Type B pancreatic cell (in vitro differentiated cells): Measurements from ENCODE around the gene RCC2. TPM values are rescaled to one million over a fixed set of nuclear protein-coding genes. Genes with fewer than 3 reads are reported as not detected.

ENCODE experiments used
- DNase-seq: peaks from one replicate; pipeline ENCODE4 v3.0.0; 2021; ENCODE audit warnings: mixed read lengths; ENCODE audit not compliant: unreplicated experiment; ENCODE audit errors: extremely low spot score
- H3K27ac Mint-ChIP-seq: 2 replicates; pipeline ENCODE4 v1.8.0; 2021; ENCODE audit warnings: mild to moderate bottlenecking, mixed read lengths
- H3K27me3 Mint-ChIP-seq: 2 replicates; pipeline ENCODE4 v1.8.0; 2021; ENCODE audit warnings: mixed read lengths
- H3K36me3 Mint-ChIP-seq: 2 replicates; pipeline ENCODE4 v1.8.0; 2021; ENCODE audit warnings: mixed read lengths
- H3K4me1 Mint-ChIP-seq: one replicate; pipeline ENCODE4 v1.8.0; 2021; ENCODE audit warnings: mixed read lengths; ENCODE audit not compliant: unreplicated experiment
- H3K4me3 Mint-ChIP-seq: 2 replicates; pipeline ENCODE4 v1.8.0; 2021; ENCODE audit warnings: mild to moderate bottlenecking, mixed read lengths
- H3K9me3 Mint-ChIP-seq: 2 replicates; pipeline ENCODE4 v1.8.0; 2021; ENCODE audit warnings: mixed read lengths
- CTCF ChIP-seq: fragments of 200-600 bp; sonication (generic); conservative IDR thresholded peaks from 2 replicates; pipeline ENCODE4 v1.5.0; 2021; ENCODE audit warnings: antibody characterized with exemption, mild to moderate bottlenecking
- total RNA-seq: library from RNA; stranded (reverse); gene quantifications from 2 replicates; pipeline ENCODE4 v1.2.1, GENCODE V29; 2021; ENCODE audit warnings: low replicate concordance

RCC2 gene
- total RNA-seq, 1 donor from 2014 or later, result 183 TPM

DNA sequence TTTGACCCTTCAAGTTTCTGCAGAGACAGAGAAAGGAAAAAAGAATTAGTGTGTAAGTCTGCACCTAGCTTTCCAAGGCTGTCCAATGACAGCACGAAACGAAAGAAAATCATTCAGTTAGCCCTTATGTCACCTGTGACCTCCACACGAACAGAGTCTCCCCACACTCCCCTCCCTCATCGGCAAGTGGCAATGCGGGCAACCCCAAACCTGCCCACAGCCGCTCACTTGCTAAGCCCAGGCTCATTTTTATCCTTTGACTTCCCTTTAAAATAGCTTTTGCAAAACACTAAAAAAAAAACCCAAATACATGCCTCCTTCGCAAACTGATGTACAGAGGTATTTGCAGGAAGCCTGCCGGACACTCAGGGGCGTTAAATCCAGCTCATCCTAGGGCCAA lies 10.3 kb downstream of the RCC2 start:
- Mint-ChIP-seq H3K4me3 (no peak overlapping the region), H3K4me1 (peaks cover 11% of the 10 kb centered on the region), H3K27ac (peak overlapping the region; percentile 33), H3K27me3 (no peaks in the 10 kb centered on the region), H3K9me3 (no peaks in the 10 kb centered on the region), H3K36me3 (peaks cover 32% of the 10 kb centered on the region)
- no peak for TF ChIP-seq CTCF
- no peak for DNase-seq

GRCh38 chr1:17427696-17428660 lies 11.5 kb downstream of the RCC2 start:
- Mint-ChIP-seq H3K4me3 (no peak overlapping the region), H3K27ac (no peak overlapping the region), H3K27me3 (no peaks in the 10 kb centered on the region), H3K4me1 (peaks cover 23% of the 10 kb centered on the region), H3K9me3 (no peaks in the 10 kb centered on the region), H3K36me3 (peaks cover 32% of the 10 kb centered on the region)
- no peak for DNase-seq
- no peak for TF ChIP-seq CTCF

GRCh38 chr1:17425806-17426600 lies 13.5 kb downstream of the RCC2 start:
- Mint-ChIP-seq H3K36me3 (peaks cover 32% of the 10 kb centered on the region), H3K9me3 (no peaks in the 10 kb centered on the region), H3K27me3 (no peaks in the 10 kb centered on the region), H3K27ac (no peak overlapping the region), H3K4me3 (no peak overlapping the region), H3K4me1 (peaks cover 24% of the 10 kb centered on the region)
- no peak for DNase-seq
- TF ChIP-seq CTCF, result no peak

DNA sequence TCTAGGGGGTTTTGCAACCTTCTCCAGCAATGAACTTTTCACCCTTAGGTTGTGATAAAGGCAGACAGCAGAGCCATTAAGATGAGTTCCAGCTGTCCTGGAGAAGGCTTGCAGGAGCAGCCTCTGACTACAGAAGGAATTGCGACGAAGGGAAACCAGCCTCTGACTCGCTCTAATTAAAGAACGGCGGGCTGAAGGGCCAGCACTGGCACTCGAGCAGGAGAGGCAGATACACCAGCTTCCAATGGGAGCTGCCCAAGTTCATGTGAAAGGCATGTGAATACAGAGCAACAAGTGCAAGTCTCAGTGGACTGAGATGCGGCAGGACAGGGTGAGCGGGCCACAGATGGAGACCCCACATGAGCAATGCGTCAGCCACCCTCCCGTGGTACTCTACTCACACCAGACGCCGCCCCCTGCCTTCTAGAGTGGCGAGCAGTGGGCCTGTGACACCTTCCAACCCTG lies 15.7 kb downstream of the RCC2 start:
- Mint-ChIP-seq H3K27me3 (no peaks in the 10 kb centered on the region), H3K9me3 (no peaks in the 10 kb centered on the region), H3K4me3 (no peak overlapping the region), H3K36me3 (peaks cover 32% of the 10 kb centered on the region), H3K4me1 (peaks cover 37% of the 10 kb centered on the region), H3K27ac (peak overlapping the region; percentile 15)
- DNase-seq, result no peak
- TF ChIP-seq CTCF, result no peak

DNA sequence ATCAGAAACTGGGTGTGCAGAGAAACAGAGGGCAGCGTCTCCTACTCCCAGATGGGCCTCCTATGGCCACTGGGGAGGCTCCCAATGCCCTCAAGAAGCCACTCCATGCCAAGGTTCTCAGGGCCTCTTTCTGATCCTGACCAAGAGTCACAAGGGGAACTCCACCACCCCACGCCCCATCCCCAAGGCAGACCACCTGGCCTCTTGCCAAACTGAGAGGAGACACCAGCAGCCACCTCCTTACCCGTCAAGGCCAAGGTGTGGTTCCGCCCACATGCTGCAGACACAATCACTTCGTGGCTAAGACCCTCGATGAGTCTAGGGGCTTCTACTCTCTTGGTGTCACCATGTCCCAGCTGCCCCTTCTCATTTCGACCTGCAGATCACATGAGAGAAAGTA lies 17.0 kb downstream of the RCC2 start:
- no peaks in the 10 kb centered on the region for H3K9me3 Mint-ChIP-seq
- peaks cover 32% of the 10 kb centered on the region for H3K4me1 Mint-ChIP-seq
- H3K36me3 Mint-ChIP-seq, result peaks cover 29% of the 10 kb centered on the region
- DNase-seq, result no peak
- H3K4me3 Mint-ChIP-seq, result no peak overlapping the region
- no peak for TF ChIP-seq CTCF
- no peaks in the 10 kb centered on the region for H3K27me3 Mint-ChIP-seq
- H3K27ac Mint-ChIP-seq, result peak overlapping the region; percentile 69
